B cell (primary cell): ENCODE measurements around the gene TUBA8. TPM values are rescaled to one million over a fixed set of nuclear protein-coding genes. Genes with fewer than 3 reads are reported as not detected.

Experiments used
- ATAC-seq: fragments of 200-7000 bp; cut with Tn5 transposase; one replicate; pipeline ENCODE4 v1.10.0; 2021; ENCODE audit warnings: low read depth, mild to moderate bottlenecking, moderate number of reproducible peaks, moderate library complexity
- CTCF ChIA-PET: fragments of 350-600 bp; sonication (Branson Sonifier 250); formaldehyde crosslinking; loops from one replicate; lab custom pipeline; 2021; ENCODE audit warnings: antibody characterized with exemption, inconsistent platforms; lab: Charles Lee
- POLR2A ChIA-PET: fragments of 350-600 bp; sonication (Branson Sonifier 250); formaldehyde crosslinking; loops from one replicate; lab custom pipeline; 2021; ENCODE audit warnings: antibody characterized with exemption; lab: Charles Lee
- DNase-seq: peaks from one replicate; pipeline ENCODE4 v3.0.0; 2013
- H2AFZ ChIP-seq: 2 replicates; pipeline ENCODE4 v1.6.1; 2012; ENCODE audit warnings: mild to moderate bottlenecking, low read depth, low read length; ENCODE audit not compliant: insufficient read depth, poor library complexity, severe bottlenecking
- H3K27ac ChIP-seq, 2 donors: 1 replicate in 1 of 2; 2 replicates in 1 of 2; pipeline ENCODE4 v1.5.1; 2012 to 2013; ENCODE audit warnings: low read length in 2 of 2, mild to moderate bottlenecking in 2 of 2, moderate library complexity in 1 of 2
- H3K27me3 ChIP-seq, 4 experiments: fragments of 200-600 bp in 1 of 4; sonication (generic) in 1 of 4; replicated peaks in 1 of 4; 1 replicate in 2 of 4; 2 replicates in 2 of 4; pipeline versions ENCODE4 v1.6.1 to v1.7.0; 2013 to 2016; ENCODE audit warnings: low read length in 3 of 4, mild to moderate bottlenecking in 2 of 4, mixed read lengths in 1 of 4, moderate library complexity in 1 of 4; ENCODE audit not compliant: insufficient read depth in 4 of 4, control insufficient read depth in 3 of 4; ENCODE audit errors: control extremely low read depth in 1 of 4
- H3K36me3 ChIP-seq, 2 experiments: replicated peaks in 1 of 2; 1 replicate in 1 of 2; 2 replicates in 1 of 2; pipeline versions ENCODE4 v1.6.1 to v1.7.1; 2013; ENCODE audit warnings: low read length in 1 of 2; ENCODE audit not compliant: insufficient read depth in 2 of 2, control insufficient read depth in 1 of 2; ENCODE audit errors: control extremely low read depth in 1 of 2, extremely low read depth in 1 of 2
- H3K4me1 ChIP-seq, 2 donors: fragments of 200-600 bp in 1 of 2; sonication (generic) in 1 of 2; 1 replicate in 1 of 2; 2 replicates in 1 of 2; pipeline versions ENCODE4 v1.5.1 to v1.6.1; 2013 to 2017; ENCODE audit warnings: low read length in 2 of 2; ENCODE audit not compliant: control insufficient read depth in 2 of 2, insufficient read depth in 2 of 2
- H3K4me2 ChIP-seq: replicated peaks from 2 replicates; pipeline ENCODE3; 2012; ENCODE audit warnings: mild to moderate bottlenecking, low read depth, low read length; ENCODE audit not compliant: poor library complexity, severe bottlenecking
- H3K4me3 ChIP-seq, 5 experiments: fragments of 200-600 bp in 1 of 5; sonication (generic) in 1 of 5; 1 replicate in 3 of 5; 2 replicates in 2 of 5; pipeline versions ENCODE4 v1.5.1 to v1.7.0; 2011 to 2016; ENCODE audit warnings: low read length in 4 of 5, mild to moderate bottlenecking in 4 of 5, low read depth in 2 of 5, control low read depth in 1 of 5, moderate library complexity in 1 of 5; ENCODE audit not compliant: insufficient read depth in 1 of 5; ENCODE audit errors: control extremely low read depth in 1 of 5, extremely low read depth in 1 of 5
- H3K79me2 ChIP-seq: fragments of 200-600 bp; sonication (generic); one replicate; pipeline ENCODE4 v1.6.0; 2016; ENCODE audit warnings: low read length; ENCODE audit not compliant: control insufficient read depth, insufficient read depth
- H3K9ac ChIP-seq: fragments of 200-600 bp; sonication (generic); 2 replicates; pipeline ENCODE4 v1.6.1; 2017; ENCODE audit warnings: mild to moderate bottlenecking, low read length, moderate library complexity
- H3K9me3 ChIP-seq, 3 donors: one replicate each; pipeline versions ENCODE4 v1.6.1 to v1.7.1; 2013; ENCODE audit warnings: low read length in 2 of 3; ENCODE audit not compliant: control insufficient read depth in 2 of 3, insufficient read depth in 1 of 3; ENCODE audit errors: control extremely low read depth in 1 of 3
- H4K20me1 ChIP-seq: 2 replicates; pipeline ENCODE4 v1.6.0; 2012; ENCODE audit warnings: mild to moderate bottlenecking, low read length; ENCODE audit not compliant: insufficient read depth, control insufficient read depth, poor library complexity, severe bottlenecking
- H3K27ac Mint-ChIP-seq: one replicate; pipeline ENCODE4 v1.8.0; 2021; ENCODE audit warnings: mixed read lengths
- H3K27me3 Mint-ChIP-seq: one replicate; pipeline ENCODE4 v1.8.0; 2021; ENCODE audit warnings: mixed read lengths
- H3K4me1 Mint-ChIP-seq: one replicate; pipeline ENCODE4 v1.8.0; 2021; ENCODE audit warnings: mixed read lengths
- H3K4me3 Mint-ChIP-seq: one replicate; pipeline ENCODE4 v1.8.0; 2021; ENCODE audit warnings: mixed read lengths
- H3K9me3 Mint-ChIP-seq: one replicate; pipeline ENCODE4 v1.8.0; 2022; ENCODE audit warnings: mixed read lengths; ENCODE audit not compliant: insufficient read depth
- CTCF ChIP-seq: fragments of 200-600 bp; IDR thresholded peaks from one replicate; pipeline ENCODE4 v1.8.0; 2022; ENCODE audit warnings: antibody characterized with exemption, mild to moderate bottlenecking
- EZH2 ChIP-seq: IDR thresholded peaks from 2 replicates; pipeline ENCODE4 v1.6.1; 2012; ENCODE audit warnings: borderline replicate concordance, low read depth, mild to moderate bottlenecking, moderate library complexity, low read length; ENCODE audit not compliant: insufficient read depth, poor library complexity, severe bottlenecking
- WGBS: methylation state at CpG from one replicate; pipeline ENCODE4 v1.1.5; 2013; ENCODE audit warnings: missing lambda C conversion rate; ENCODE audit not compliant: insufficient coverage; 5-methylcytosine and 5-hydroxymethylcytosine counted together
- intact Hi-C: fragments of 100-400 bp; cut with micrococcal nuclease; formaldehyde crosslinking; loops from one replicate; pipeline ENCODE4 v1.10.0; 2022
- polyA plus RNA-seq: library from polyadenylated mRNA; depleted of rRNA; stranded (reverse); fragments of >200 nt; gene quantifications from 2 replicates; pipeline ENCODE4 v1.2.3, GENCODE V29; 2012
- total RNA-seq, 2 donors: library from RNA; stranded (reverse); fragments of 120-200 nt in 1 of 2; gene quantifications; 1 replicate in 1 of 2; 2 replicates in 1 of 2; pipeline versions ENCODE4 v1.2.3 to v1.2.4, GENCODE V29; 2013 to 2022

The TUBA8 gene
- total and polyA plus RNA-seq, 2 donors (not counting 1 experiment from before 2014, with no cell fraction given): 1.8 to 3.4 TPM

GRCh38 chr22:18115906-18116371, 5.3 kb downstream of the TUBA8 start:
- peaks cover 0 to 26% (median 9%) of the 10 kb centered on the region in 4 experiments for H3K27me3 ChIP-seq
- no peaks in the 10 kb centered on the region for H3K9me3 ChIP-seq
- no peak overlapping the region for H3K27ac ChIP-seq
- H3K36me3 ChIP-seq: no peaks in the 10 kb centered on the region
- no peaks in the 10 kb centered on the region for H3K9me3 Mint-ChIP-seq
- H3K4me2 ChIP-seq: no peak overlapping the region
- no peak for DNase-seq
- no peak overlapping the region for H2AFZ ChIP-seq
- 74% methylated on average over 7 of the region's 8 CpGs for WGBS
- H3K4me3 Mint-ChIP-seq: no peak overlapping the region
- intact Hi-C loops: no loop called here
- H3K9ac ChIP-seq: no peak overlapping the region
- H4K20me1 ChIP-seq: no peaks in the 10 kb centered on the region
- H3K79me2 ChIP-seq: no peaks in the 10 kb centered on the region
- no peak overlapping the region for H3K4me3 ChIP-seq
- ChIA-PET POLR2A (no interaction called here), CTCF (no interaction called here)
- H3K27me3 Mint-ChIP-seq: peaks cover 16% of the 10 kb centered on the region
- peaks cover 22% of the 10 kb centered on the region in 2 donors for H3K4me1 ChIP-seq
- TF ChIP-seq EZH2: no peak
- TF ChIP-seq CTCF: no peak
- H3K27ac Mint-ChIP-seq: no peak overlapping the region
- no peak for ATAC-seq
- H3K4me1 Mint-ChIP-seq: peaks cover 22% of the 10 kb centered on the region

DNA sequence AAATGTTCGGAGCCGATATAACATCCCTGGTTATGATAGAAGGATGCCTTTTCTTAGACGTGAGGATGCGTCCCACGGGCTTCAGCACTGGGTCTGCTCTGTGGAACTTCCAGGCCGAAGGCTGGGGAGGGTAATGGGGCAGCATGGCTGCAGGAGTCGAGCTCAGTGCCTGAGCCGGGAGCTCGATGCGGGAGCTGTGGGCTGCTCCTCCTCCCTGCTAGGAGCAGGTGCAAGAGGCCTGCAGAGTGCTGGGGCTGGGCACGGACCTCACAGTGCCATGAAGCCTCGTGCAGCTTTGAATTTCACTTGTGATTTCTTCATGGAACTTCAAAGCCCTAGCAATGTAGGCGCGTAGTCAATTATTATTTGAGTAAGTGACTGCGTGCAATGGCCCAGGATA, 6.0 kb downstream of the TUBA8 start:
- H3K27me3 ChIP-seq: peaks cover 0 to 19% (median 6%) of the 10 kb centered on the region in 4 experiments
- ChIA-PET CTCF (no interaction called here), POLR2A (no interaction called here)

More for the DNA sequence above, 6.0 kb downstream of the TUBA8 start:
- Histone ChIP-seq H3K9me3 (no peaks in the 10 kb centered on the region), H3K4me1 (peaks cover 16% of the 10 kb centered on the region in 2 donors), H2AFZ (no peak overlapping the region), H3K4me3 (no peak overlapping the region), H3K36me3 (no peaks in the 10 kb centered on the region), H3K79me2 (no peaks in the 10 kb centered on the region), H3K9ac (no peak overlapping the region), H3K4me2 (no peak overlapping the region), H4K20me1 (no peaks in the 10 kb centered on the region), H3K27ac (no peak overlapping the region)
- TF ChIP-seq CTCF (no peak), EZH2 (no peak)
- Mint-ChIP-seq H3K9me3 (no peaks in the 10 kb centered on the region), H3K4me3 (no peak overlapping the region), H3K4me1 (peaks cover 21% of the 10 kb centered on the region), H3K27me3 (peaks cover 13% of the 10 kb centered on the region), H3K27ac (no peak overlapping the region)
- intact Hi-C loops: no loop called here
- DNase-seq: no peak
- WGBS: 93% methylated on average over 10 of the region's 15 CpGs
- ATAC-seq: no peak
